Anterior cingulate cortex (tissue), 58 donors: ENCODE data around the gene EDEM3.
"Not testable (repeated sequence)": the region's sequence is repeated elsewhere in the genome, so short reads cannot be mapped to it uniquely, and the experiment has no call there.

Source experiments
- DNase-seq, 58 donors: peaks; one replicate each; lab custom pipeline; 2025; lab: John Stamatoyannopoulos, UW

The EDEM3 gene

DNA sequence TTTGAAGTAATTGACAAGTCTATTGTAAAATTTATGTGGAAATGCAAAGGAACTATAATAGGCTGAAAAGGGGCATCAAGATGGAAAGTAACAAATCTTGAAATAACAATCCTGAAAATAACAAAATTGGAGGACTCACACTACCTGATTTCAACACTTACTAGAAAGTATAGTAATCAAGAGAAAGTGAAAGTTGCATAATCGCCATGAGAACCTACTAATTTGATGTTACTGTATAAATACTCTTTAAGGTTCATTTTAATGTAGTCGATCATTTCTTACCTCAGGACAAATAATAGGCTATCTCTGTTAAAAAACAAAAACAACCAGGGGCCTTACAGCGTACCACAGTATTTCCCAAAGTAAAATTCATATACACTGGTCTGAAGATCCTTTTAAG is 71.7 kb downstream of the EDEM3 start:
- no peak for DNase-seq

DNA sequence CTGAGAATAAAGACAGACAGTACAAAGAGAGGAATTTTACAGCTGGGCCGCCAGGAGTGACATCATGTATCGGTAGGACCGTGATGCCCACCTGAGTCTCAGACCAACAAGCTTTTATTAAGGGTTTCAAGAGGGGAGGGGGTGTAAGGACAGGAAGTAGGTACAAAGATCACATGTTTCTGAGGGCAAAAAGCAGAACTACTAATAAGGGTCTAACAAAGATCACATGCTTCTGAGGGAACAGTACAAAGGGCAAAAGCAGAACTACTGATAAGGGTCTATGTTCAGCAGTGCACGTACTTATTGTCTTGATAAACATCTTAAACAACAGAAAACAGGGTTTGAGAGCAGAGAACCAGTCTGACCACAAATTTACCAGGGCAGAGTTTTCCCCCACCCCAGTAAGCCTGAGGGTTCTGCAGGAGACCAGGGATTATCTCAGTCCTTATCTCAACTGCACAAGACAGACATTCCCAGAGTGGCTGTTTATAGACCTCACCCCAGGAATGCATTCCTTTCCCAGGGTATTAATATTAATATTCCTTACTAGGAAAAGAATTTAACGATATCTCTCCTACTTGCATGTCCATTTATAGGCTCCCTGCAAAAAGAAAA is 73.9 kb downstream of the EDEM3 start:
- DNase-seq = not testable (repeated sequence)

DNA sequence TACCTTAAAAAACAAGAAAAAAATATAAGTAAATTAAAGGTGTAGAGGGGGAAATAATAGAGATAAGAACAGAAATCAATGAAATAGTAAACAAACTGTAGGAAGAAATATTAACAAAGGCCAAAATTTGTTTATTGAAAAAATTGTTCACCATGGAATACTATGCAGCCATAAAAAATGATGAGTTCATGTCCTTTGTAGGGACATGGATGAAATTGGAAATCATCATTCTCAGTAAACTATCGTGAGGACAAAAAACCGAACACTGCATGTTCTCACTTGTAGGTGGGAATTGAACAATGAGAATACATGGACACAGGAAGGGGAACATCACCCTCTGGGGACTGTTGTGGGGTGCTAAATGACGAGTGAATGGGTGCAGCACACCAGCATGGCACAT is 75.2 kb downstream of the EDEM3 start:
- DNase-seq = not testable (repeated sequence)

DNA sequence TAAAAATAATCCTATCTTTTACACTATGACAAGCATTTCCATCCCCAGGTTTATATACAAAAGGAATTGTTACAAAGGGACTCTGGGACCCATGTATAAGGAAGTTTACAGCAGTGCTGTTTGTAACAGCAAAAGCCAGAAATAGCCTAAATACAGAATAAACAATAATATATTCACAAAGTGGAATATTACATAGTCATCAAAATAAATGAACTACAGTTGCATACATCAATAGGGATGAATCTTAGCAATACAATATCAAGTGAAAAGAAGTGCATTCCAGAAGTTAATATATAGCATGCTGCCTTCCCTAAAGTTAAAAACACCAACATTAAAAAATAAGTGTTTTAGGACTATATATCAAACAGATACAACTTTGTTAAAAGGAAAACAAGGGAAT is 77.3 kb downstream of the EDEM3 start:
- DNase-seq = no peak

DNA sequence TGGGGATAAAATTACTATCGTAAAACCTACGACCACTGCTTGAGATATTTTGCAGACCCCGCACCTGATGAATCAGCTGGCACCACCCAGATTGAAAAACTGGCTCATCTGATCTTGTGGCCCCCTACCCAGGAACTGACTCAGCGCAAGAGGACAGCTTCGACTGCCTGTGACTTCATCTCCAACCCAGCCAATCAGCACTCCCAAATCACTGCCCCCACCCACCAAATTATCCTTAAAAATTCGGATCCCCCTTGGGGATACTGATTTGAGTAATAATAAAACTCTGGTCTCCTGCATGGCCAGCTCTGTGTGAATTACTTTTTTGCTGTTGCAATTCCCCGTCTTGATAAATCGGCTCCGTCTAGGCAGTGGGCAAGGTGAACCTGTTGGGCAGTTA is 81.4 kb downstream of the EDEM3 start:
- no peak for DNase-seq

DNA sequence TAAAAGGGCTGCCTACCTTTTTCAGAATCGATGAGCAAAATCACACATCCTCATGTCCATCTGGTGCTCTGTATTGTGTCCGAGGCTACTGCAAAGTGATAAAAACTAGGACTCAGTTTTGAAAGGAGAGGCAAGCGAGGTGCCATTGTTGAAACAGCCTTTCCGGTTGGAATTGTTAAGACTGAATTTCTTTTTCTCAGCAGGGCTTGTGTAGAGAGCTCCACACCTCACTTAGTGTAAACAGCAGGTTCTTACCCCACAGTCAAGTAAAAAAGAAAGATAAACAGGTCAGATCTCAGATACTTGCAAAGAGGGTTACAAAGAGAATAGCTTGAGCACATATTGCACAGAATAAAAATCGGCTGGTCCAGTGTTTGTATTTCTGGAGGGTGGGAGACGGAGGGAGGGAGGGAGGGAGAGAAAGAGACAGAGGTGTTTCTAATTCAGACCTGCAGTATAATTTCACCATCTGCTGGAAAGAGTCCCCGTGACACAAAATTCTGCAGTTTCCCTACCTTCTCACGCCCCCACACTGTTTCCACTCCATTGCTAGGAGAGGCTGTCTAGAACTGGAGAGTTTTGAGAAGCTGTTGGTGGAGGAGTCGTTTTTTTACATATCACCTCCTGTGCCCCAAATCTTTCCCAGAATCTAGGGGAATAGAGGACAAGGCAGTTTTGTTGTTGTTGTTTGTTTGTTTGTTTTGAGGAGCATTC is 82.5 kb downstream of the EDEM3 start:
- peak in 5 of 58 donors; percentile 7 to 31 (median 12) for DNase-seq

DNA sequence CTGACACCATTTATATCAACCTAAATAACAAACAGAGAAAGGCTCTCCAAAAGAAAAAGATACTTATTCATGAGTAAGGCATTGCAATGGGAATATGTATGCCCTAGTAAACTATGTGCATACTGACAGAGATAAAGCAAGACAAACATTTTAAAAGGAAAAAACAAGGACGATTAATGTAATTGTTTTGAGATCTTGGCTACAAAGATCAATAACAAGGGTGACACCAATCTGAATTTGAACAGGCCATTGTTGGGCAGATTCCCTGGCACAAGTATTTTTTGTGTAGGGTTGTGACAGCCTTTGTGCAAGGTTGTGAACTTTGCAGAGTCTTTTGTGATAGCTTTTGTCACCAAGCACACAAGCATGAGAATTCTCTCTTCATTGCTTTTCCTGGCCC is 85.3 kb downstream of the EDEM3 start:
- DNase-seq = no peak

DNA sequence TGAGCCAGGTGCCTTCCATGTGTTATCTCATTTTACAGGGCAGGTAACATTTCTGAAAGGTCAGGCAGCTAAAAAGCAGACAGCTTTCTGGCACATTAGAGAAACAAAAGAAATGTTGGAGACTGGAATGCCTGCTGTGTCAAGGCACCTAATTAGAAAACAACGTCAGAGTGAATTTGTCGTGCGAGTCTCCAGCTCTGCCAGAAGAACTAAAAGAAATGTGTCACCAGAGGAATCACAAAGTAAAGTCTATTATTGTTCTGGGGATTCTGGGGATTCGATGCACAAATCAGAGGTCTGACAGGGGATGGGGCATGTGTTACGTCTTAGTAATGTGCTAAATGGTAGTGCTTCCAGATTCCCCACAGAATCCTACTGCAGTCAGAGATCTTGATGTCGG is 89.3 kb downstream of the EDEM3 start:
- DNase-seq = no peak

DNA sequence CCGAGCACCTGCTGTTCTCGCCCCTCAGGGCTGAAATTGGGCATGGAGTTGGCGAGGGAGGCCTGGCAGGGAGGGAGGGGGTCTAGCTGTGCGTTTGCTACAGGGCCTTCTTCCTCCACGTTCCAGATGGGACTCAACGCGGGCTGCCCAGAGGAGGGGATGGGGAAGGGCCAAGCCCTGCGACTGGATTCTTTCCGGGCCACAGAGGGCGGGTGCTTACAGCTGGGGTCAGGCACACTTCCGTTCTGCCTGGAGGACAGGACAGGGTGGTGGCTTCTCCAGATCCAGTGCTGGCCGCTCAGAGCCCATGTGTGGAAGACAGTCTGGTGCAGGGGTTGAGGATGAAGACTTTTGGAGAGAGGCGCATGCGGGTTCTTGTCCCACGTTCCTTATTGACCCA is 90.0 kb downstream of the EDEM3 start:
- peak in 3 of 58 donors; percentile 71 to 77 (median 77) for DNase-seq

DNA sequence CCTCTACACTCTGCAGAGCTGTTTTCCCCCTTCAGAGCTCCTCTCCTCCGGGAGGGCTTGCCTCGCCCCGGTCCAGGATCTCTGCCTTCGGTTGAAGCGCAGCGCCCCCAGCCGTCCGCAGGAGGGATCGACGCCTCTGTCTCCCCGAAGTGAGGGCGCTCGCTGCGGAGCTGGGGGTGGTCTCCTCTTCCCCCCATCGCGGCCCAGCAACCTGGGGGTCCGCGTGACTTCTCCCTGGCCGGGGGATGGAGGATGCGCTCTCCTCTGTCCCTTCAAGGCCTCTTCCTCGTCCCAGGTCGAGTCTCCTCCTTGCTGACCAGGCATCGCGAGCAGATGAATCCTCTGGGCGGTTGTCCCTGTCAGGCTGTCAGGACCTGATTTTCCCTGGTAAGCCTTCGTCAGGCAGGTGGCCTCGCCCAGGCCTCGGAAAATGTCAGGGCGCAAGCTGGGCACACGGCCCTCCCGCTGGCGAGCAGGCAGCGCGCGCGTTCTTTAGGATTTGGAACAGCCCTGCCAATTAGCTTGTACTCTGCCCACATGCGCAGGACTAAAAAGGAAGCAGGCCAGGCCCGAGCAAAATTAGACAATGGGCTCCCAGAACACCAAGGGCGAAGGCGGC is 90.5 kb downstream of the EDEM3 start:
- peak in 57 of 58 donors; percentile 10 to 90 (median 72) for DNase-seq

DNA sequence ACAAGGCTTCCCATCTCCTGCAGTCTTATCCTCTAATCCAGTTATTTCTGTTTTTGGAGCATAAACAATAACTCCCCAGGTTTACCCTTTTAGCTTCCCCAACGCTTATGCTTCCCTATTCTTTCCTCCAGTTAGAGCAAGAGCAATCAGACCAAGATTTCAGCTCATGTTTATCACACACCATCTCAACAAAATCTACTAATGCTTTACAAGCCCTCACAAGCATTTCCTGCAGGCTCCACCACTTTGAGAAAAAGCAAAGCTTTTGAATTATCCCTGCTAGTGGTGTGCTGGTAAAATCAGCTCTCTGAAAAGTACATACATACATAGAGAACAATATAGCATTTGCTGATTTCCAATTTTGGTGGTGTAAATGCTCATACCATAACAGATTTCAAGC is 92.9 kb downstream of the EDEM3 start:
- no peak for DNase-seq

DNA sequence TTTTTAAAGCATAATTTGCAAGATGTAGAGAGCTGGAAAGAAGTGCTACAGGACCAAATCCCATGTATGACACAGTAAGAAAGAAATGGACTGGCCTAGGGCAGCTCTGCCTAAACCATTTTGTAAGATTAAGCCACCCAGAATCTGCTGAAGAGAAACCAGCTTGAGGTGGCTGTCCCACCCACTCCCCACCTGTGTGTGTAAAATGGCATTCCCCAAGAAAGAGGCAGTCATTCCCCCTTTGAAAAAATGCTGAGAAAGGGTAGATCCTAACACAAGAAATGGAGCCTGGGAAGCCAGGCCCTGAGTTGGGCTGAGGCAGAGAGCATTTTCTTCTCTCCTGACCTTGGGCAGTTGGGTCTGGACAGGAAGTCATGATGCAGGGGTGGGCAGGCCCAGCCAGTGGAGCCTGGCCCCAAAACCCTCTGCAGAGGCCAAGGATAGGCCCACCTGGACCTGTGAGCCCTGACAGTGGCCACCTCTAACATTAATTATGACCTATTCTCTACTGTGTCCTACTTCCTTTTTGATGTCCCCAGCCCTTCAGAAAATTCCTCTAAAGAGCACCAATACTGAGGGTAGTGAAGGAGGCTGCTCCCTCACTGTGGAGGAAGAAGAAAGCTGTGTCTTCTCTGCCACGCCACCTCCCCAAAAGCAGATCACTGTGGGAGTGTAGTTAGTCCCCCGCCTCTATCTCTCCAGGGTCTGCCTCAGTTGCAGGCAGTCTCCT is 94.0 kb downstream of the EDEM3 start:
- no peak for DNase-seq

DNA sequence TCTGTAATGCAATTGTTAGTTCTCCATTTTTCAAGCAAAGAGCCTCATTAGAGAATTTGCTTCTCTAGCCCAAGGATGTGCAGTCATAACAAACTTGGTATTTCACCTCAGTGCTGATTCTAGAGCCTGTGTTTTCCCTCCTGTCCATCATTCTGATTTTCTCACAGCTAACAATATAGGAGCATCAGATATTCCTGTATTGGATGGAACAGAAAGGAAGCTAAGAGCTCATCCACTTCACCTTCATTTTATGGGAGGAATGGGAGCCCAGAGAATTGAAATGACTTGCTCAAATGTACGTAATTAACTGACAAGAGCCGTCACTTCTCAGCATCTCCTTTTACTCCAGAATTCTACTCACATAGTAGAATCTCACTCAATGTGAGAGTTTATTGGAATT is 96.6 kb downstream of the EDEM3 start:
- no peak for DNase-seq

DNA sequence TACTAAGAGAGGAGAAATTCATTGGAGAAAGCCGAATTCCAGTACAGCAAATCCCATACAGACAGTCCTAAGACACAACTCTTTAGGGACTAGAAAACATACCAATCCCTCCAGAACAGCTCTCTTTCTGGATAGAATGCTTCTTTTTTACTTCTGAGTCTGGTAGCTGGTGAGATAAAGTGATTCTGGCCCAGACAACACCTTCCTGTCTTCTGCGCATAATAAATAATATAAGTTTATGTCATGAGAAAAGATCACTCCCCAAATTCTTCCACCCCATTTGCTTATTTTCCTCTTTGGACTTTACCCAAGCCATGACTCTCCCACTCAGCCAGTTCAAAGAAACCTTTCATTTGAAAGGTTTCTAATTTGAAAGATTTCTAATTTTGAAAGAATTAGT is 98.4 kb downstream of the EDEM3 start:
- peak in 1 of 58 donors; percentile 45 for DNase-seq

DNA sequence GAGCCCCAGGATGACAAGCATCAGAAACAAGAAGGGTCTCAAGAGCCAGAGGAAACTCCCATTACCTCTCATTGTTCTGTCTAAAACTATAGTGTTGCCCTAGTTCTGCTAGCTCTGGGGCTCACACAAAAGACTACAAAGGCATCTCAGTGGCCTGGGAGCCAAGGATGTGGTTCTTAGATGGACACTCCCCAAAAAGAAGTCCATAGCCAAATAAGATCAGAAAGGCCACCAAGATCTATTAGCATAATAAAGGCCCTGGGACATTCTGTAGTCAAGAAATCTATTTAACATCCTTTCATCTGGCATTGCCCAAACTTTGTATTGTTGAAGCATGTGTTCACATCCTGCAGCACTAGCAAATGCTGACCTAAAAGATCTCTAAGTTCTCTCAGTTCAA is 99.5 kb downstream of the EDEM3 start:
- peak in 3 of 58 donors; percentile 21 to 49 (median 35) for DNase-seq

DNA sequence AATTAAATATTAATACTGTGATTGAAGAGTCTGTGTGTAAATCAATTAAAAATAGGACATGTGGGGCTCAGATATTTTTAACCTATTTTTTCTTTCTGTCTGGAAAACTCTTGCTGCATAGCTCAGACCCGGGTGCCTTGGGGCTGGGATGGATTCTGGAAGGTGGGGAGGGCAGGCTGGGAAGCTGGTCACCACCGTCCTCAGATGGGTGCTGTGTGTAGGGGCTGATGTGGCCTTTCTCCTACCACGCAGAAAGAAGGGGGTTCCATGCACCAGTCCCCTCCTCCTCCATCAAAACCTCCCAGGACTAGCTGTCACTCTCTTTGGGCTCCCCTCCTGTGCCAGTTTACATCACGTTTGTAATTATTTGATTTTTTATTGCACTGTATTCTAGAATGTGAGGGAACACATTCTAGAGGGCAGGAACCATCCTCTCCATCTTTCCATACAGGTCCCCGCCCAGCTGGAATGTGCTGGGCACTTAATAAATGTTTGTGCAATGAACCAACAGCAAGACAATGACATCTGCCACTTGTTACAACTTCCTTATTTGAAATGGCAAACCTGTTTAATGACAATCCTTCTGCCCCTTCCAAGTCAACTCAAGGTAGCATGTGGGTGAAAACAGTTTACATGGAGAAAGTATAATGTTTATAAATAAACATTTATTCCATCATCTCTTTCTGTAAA is 104.3 kb downstream of the EDEM3 start:
- no peak for DNase-seq

DNA sequence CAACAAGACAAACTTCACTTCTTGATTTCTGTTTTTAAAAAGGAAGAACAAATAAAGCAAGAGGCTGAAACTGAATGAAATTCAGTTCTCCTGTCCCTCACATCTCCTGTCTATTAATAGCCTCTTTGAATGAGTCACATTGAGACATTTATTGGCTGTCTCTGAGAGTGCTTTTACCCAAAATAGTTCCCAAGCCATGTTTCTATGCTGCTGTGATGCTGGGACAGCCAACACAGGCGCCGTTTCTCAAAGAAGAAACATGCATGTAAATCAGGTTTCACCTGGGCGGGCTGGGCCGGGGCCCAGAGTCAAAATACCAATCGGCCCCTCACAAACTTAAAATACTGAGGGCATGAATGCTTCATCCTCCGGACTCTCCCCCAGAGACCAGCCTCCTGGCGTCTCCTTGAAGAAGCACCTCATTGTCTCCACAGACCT is 105.2 kb downstream of the EDEM3 start:
- peak in 9 of 58 donors; percentile 12 to 57 (median 25) for DNase-seq

DNA sequence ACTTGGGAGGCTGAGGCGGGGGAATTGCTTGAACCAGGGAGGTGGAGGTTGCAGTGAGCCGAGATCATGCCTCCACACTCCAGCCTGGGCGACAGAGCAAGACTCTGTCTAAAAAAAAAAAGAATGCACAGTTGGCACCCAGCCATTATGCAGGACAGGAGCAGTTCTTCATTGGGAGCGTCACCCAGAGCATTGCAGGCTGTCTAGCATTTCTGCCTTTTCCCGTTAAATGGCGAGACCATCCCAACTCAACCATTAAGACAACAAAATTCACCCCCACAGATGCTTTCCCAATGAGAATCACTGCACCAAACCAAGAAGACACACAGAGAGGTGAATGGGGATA is 105.8 kb downstream of the EDEM3 start:
- DNase-seq = no peak

DNA sequence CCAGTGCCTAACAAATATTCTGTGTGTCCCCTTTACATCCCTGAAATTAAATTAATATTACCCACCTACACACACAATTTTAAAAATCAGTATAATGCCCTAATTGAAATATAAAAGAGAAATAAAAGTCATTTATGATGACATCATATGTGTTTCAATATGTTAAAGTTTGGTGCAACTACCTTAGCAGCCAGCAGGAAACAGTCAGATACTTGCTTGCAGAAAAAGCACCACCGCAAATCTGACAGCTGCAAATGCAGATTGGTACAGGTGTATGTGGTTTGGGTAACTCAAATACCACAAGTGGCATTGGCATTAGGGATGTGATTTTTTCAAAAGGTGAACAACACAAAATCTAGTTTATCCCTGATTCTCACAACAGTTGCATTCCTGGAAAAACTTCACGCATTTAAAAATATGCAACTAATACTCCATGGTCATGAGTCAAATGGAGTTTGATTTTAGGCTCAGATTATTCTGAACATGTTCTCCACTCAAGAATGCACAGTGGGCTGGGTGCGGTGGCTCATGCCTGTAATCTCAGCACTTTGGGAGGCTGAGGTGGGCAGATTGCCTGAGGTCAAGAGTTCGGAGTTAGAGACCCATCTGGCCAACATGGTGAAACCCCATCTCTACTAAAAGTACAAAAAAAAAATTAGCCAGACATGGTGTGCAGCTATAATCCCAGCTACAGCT is 106.3 kb downstream of the EDEM3 start:
- DNase-seq = no peak

DNA sequence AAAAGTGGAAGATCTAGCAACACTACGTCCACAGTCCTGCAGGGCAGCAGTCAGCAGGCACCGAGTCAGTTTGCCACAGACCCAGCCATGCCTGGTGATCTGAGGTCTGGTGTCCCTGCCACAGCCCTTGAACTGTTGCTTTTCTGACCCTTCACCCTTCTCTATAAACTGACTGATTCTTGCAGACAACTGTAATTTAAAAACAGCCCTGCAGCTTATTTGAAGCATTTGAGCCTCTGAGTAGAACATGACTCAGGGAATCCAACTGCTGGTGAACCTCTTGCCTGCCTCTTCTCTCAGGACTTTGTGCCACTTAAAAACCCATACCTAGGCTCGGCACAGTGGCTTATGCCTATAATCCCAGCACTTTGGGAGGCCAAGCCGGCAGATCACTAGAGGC is 107.2 kb downstream of the EDEM3 start:
- DNase-seq = no peak
